HCT116 (cell line): ENCODE data around the gene FGF1. TPM values are rescaled to one million over a fixed set of nuclear protein-coding genes. Genes with fewer than 3 reads are reported as not detected.
A peak's percentile ranks its signal among the peaks of the same experiment; 100 is the strongest.

ENCODE experiments used
- ATAC-seq: fragments of 200-7000 bp; cut with Tn5 transposase; 2 replicates; pipeline ENCODE4 v1.9.1; 2020; ENCODE audit warnings: mild to moderate bottlenecking, moderate library complexity
- BruUV-seq: library from RNA; stranded (reverse); fragments of 400-500 nt; replicated peaks from 2 replicates; lab custom pipeline; 2021; lab: Mats Ljungman, UMichigan
- CTCF ChIA-PET: fragments of 300-600 bp; sonication (Branson Sonifier 250); formaldehyde crosslinking; loops from one replicate; lab custom pipeline; 2021; ENCODE audit warnings: antibody characterized with exemption; lab: Charles Lee
- POLR2A ChIA-PET: fragments of 300-600, 350-600 bp; sonication (Branson Sonifier 250); formaldehyde crosslinking; loops from one replicate; lab custom pipeline; 2021; ENCODE audit warnings: antibody characterized with exemption; lab: Charles Lee
- RAD21 ChIA-PET, 2 experiments: fragments of 300-600 bp; sonication (Branson Sonifier 250); formaldehyde crosslinking; loops; one replicate each; lab custom pipeline; 2023; ENCODE audit warnings: low total read pairs in 2 of 2; ENCODE audit not compliant: uncharacterized antibody in 2 of 2, unreplicated experiment in 2 of 2, low non-redundant PET in 1 of 2; lab: Charles Lee
- DNase-seq: peaks from one replicate; pipeline ENCODE4 v3.0.0-alpha.2; 2010; ENCODE audit warnings: low read depth, low spot score
- H2AFZ ChIP-seq: fragments of 200-600 bp; shearing (Covaris generic), sonication (generic); 2 replicates; pipeline ENCODE4 v1.6.1; 2017; ENCODE audit warnings: low read depth, mixed run types, mixed read lengths, antibody characterized with exemption, low read length; ENCODE audit not compliant: poor library complexity, severe bottlenecking
- H3K27ac ChIP-seq: 2 replicates; pipeline ENCODE4 v1.5.1; 2012; ENCODE audit warnings: low read depth, low read length
- H3K27me3 ChIP-seq: fragments of 200-600 bp; sonication (generic); 2 replicates; pipeline ENCODE4 v1.6.1; 2016; ENCODE audit warnings: mixed run types, low read length, mixed read lengths; ENCODE audit not compliant: insufficient read depth
- H3K36me3 ChIP-seq, 2 experiments: fragments of 200-500 bp in 1 of 2; fragments of 200-600 bp in 1 of 2; sonication (Bioruptor generic) in 1 of 2; sonication (generic) in 1 of 2; 2 replicates each; pipeline versions ENCODE4 v1.5.1 to v1.6.1; 2014 to 2016; ENCODE audit warnings: low read length in 2 of 2, inconsistent platforms in 1 of 2, mixed read lengths in 1 of 2, mixed run types in 1 of 2; ENCODE audit not compliant: insufficient read depth in 2 of 2, control insufficient read depth in 1 of 2
- H3K4me1 ChIP-seq, 2 experiments: fragments of 200-600 bp in 1 of 2; sonication (generic) in 1 of 2; 2 replicates each; pipeline versions ENCODE4 v1.5.1 to v1.6.1; 2012 to 2017; ENCODE audit warnings: low read length in 2 of 2, inconsistent platforms in 1 of 2, mild to moderate bottlenecking in 1 of 2, mixed read lengths in 1 of 2, mixed run types in 1 of 2, moderate library complexity in 1 of 2; ENCODE audit not compliant: insufficient read depth in 2 of 2, control insufficient read depth in 1 of 2
- H3K4me2 ChIP-seq: fragments of 200-600 bp; sonication (generic); 2 replicates; pipeline ENCODE4 v1.6.1; 2017; ENCODE audit warnings: mixed run types, low read length, mixed read lengths
- H3K4me3 ChIP-seq, 2 experiments: fragments of 200-600 bp in 1 of 2; sonication (generic) in 1 of 2; replicated peaks in 1 of 2; 2 replicates each; pipeline ENCODE4 v1.5.1; 2011 to 2016; ENCODE audit warnings: low read length in 2 of 2, control low read depth in 1 of 2, low read depth in 1 of 2, mild to moderate bottlenecking in 1 of 2, mixed read lengths in 1 of 2, mixed run types in 1 of 2
- H3K79me2 ChIP-seq: fragments of 200-600 bp; sonication (generic); 2 replicates; pipeline ENCODE4 v1.6.1; 2017; ENCODE audit warnings: mild to moderate bottlenecking, mixed run types, low read length, moderate library complexity, mixed read lengths; ENCODE audit not compliant: insufficient read depth
- H3K9ac ChIP-seq: fragments of 200-600 bp; sonication (generic); 2 replicates; pipeline ENCODE4 v1.6.1; 2016; ENCODE audit warnings: low read length, mixed read lengths
- H3K9me2 ChIP-seq: fragments of 200-600 bp; sonication (generic), shearing (Covaris generic); 2 replicates; pipeline ENCODE4 v1.6.1; 2017; ENCODE audit warnings: mixed run types, mild to moderate bottlenecking, moderate library complexity; ENCODE audit not compliant: insufficient read depth
- H3K9me3 ChIP-seq, 2 experiments: fragments of 200-500 bp in 1 of 2; fragments of 200-600 bp in 1 of 2; sonication (Bioruptor generic) in 1 of 2; sonication (generic) in 1 of 2; 2 replicates each; pipeline ENCODE4 v1.6.1; 2014 to 2017; ENCODE audit warnings: low read length in 2 of 2, mixed read lengths in 2 of 2, inconsistent platforms in 1 of 2, low read depth in 1 of 2, mild to moderate bottlenecking in 1 of 2, mixed run types in 1 of 2, moderate library complexity in 1 of 2; ENCODE audit not compliant: control insufficient read depth in 1 of 2, insufficient read depth in 1 of 2
- H4K20me1 ChIP-seq: fragments of 200-600 bp; sonication (generic), shearing (Covaris generic); 2 replicates; pipeline ENCODE4 v1.6.1; 2017; ENCODE audit warnings: mixed run types, mild to moderate bottlenecking, moderate library complexity; ENCODE audit not compliant: insufficient read depth
- ATF3 ChIP-seq: IDR thresholded peaks from 2 replicates; pipeline ENCODE4 v1.6.1; 2012
- CBX3 ChIP-seq: IDR thresholded peaks from 2 replicates; pipeline ENCODE4 v1.6.1; 2012; ENCODE audit warnings: low read depth
- CEBPB ChIP-seq: IDR thresholded peaks from 2 replicates; pipeline ENCODE4 v1.6.1; 2012; ENCODE audit warnings: low read depth
- EGR1 ChIP-seq: IDR thresholded peaks from 2 replicates; pipeline ENCODE4 v1.6.1; 2012; ENCODE audit warnings: low read depth
- POLR2A ChIP-seq: IDR thresholded peaks from 2 replicates; pipeline ENCODE4 v1.7.0; 2011; ENCODE audit warnings: borderline replicate concordance; ENCODE audit not compliant: insufficient read depth, insufficient read length; ENCODE audit errors: extremely low read depth
- POLR2AphosphoS5 ChIP-seq: IDR thresholded peaks from 2 replicates; pipeline ENCODE4 v1.6.1; 2011; ENCODE audit warnings: mild to moderate bottlenecking, low read depth, low read length, moderate library complexity
- RAD21 ChIP-seq: IDR thresholded peaks from 2 replicates; pipeline ENCODE4 v1.6.1; 2012; ENCODE audit warnings: low read depth, mild to moderate bottlenecking
- REST ChIP-seq: IDR thresholded peaks from 2 replicates; pipeline ENCODE4 v1.6.1; 2012; ENCODE audit warnings: low read depth
- SIN3A ChIP-seq: IDR thresholded peaks from 2 replicates; pipeline ENCODE4 v1.6.1; 2012; ENCODE audit warnings: low read depth
- SP1 ChIP-seq: IDR thresholded peaks from 2 replicates; pipeline ENCODE4 v1.6.1; 2012; ENCODE audit warnings: low read depth
- SRF ChIP-seq: IDR thresholded peaks from 2 replicates; pipeline ENCODE4 v1.6.1; 2012; ENCODE audit warnings: low read depth
- ZBTB33 ChIP-seq: IDR thresholded peaks from 2 replicates; pipeline ENCODE4 v1.6.1; 2011; ENCODE audit warnings: mild to moderate bottlenecking, low read length, moderate library complexity; ENCODE audit not compliant: insufficient replicate concordance; ENCODE audit errors: extremely low read depth
- ZFX ChIP-seq: fragments of 450-650 bp; IDR thresholded peaks from 2 replicates; pipeline ENCODE4 v1.6.1; 2017
- ZNF274 ChIP-seq: fragments of 200-500 bp; sonication (Bioruptor generic); IDR thresholded peaks from 2 replicates; pipeline ENCODE4 v1.6.1; 2014; ENCODE audit warnings: mild to moderate bottlenecking, low read depth, low read length, inconsistent platforms
- intact Hi-C: fragments of 100-400 bp; cut with micrococcal nuclease; formaldehyde crosslinking; loops from 2 replicates; pipeline ENCODE4 v1.10.0; 2022
- total RNA-seq: library from RNA; stranded (reverse); gene quantifications from one replicate; pipeline ENCODE4 v1.2.1, GENCODE V29; 2021; ENCODE audit not compliant: unreplicated experiment

The FGF1 gene
- total RNA-seq, 1 experiment from 2014 or later: not detected

DNA sequence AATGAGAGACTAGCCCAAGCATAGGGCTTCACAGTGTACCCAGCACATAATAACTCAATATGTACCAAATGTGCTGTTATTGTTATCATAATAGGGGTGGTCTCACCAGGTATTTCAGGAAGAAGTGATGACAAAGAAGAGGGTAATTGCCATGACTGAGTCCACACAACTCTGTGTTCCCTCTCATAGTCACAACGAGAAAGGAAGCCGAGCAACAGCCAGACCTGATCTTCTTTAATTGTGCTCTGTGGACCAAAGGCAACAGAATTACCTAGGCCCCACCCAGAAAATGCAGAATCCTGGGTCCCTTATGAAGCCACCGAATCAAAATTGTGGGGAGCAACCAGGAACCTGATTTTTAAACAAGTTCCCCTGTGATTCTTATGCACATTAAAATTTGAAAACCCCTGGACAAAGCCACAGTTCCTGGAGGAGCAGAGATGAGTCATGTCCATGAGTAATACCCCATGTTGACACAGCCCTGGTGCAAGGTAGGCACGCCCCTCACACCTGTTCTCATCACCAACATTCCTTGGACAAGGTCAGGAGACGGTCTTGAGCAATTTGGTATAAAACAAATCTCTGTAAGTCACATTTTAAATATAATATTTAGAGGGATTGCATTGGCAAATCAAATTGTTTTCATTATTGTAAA lies 5.2 kb downstream of the FGF1 start (continued):
- no peak for TF ChIP-seq ZBTB33
- peak; percentile 60 for TF ChIP-seq SRF

DNA sequence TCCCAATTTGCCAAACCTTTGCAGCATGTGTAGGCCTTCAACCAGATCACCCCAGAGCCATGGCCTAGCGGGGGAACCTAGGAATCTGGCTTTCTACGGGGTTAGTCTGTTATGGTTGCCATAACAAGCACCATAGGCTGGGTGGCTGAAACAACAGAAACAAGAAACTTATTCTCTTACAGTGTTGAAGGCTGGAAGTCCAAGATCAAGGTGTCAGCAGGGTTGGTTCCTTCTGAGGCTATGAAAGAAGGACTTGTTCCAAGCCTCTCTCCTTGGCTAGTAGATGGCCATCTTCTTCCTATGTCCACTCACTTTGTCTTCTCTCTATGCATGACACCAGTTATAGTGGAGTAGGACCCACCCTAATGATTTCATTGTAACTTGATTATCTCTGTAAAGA lies 6.1 kb downstream of the FGF1 start:
- no peaks in the 10 kb centered on the region for H3K36me3 ChIP-seq
- ChIA-PET POLR2A (no interaction called here), RAD21 (no interaction called here), CTCF (interaction anchor here (1.5 kb wide), 1 partner anchor 24 kb away, joined by 6 read pairs; no protein-coding TSS in a partner anchor)
- TF ChIP-seq CBX3 (0 out of 2 replicates have a peak, but pooled peaks have one; percentile 9), SIN3A (no peak)
- intact Hi-C loops: no loop called here
- no peak overlapping the region for H3K9ac ChIP-seq
- no peaks in the 10 kb centered on the region for H3K27me3 ChIP-seq
- no peak overlapping the region for H3K4me3 ChIP-seq
- no peak overlapping the region for H3K4me2 ChIP-seq
- no peak overlapping the region for H2AFZ ChIP-seq
- H3K27ac ChIP-seq: no peak overlapping the region
- peaks cover 12 to 22% of the 10 kb centered on the region in 2 experiments for H3K4me1 ChIP-seq
- no peaks in the 10 kb centered on the region for H3K79me2 ChIP-seq
- DNase-seq: no peak
- no peaks in the 10 kb centered on the region for H3K9me3 ChIP-seq
- H3K9me2 ChIP-seq: no peaks in the 10 kb centered on the region
- ATAC-seq: no peak
- no TSS peak for BruUV-seq
- no peaks in the 10 kb centered on the region for H4K20me1 ChIP-seq

GRCh38 chr5:142678529-142678928 lies 7.4 kb downstream of the FGF1 start:
- DNase-seq (no peak), ATAC-seq (no peak)
- Histone ChIP-seq H3K4me3 (no peak overlapping the region), H3K9ac (no peak overlapping the region), H3K4me1 (peaks cover 12 to 24% of the 10 kb centered on the region in 2 experiments), H3K9me3 (no peaks in the 10 kb centered on the region), H3K4me2 (no peak overlapping the region), H3K27me3 (no peaks in the 10 kb centered on the region), H3K27ac (no peak overlapping the region), H3K9me2 (no peaks in the 10 kb centered on the region), H4K20me1 (no peaks in the 10 kb centered on the region), H2AFZ (no peak overlapping the region), H3K79me2 (no peaks in the 10 kb centered on the region), H3K36me3 (no peaks in the 10 kb centered on the region)
- intact Hi-C loops: no loop called here
- POLR2A ChIA-PET: no interaction called here
- CTCF ChIA-PET: no interaction called here
- RAD21 ChIA-PET: no interaction called here
- BruUV-seq: no TSS peak
- TF ChIP-seq ZNF274: no peak
- no peak for TF ChIP-seq ATF3
- no peak for TF ChIP-seq SRF
- TF ChIP-seq POLR2A: no peak
- TF ChIP-seq EGR1: no peak
- no peak for TF ChIP-seq SIN3A
- TF ChIP-seq REST: no peak
- no peak for TF ChIP-seq POLR2AphosphoS5
- TF ChIP-seq SP1: no peak
- no peak for TF ChIP-seq RAD21
- no peak for TF ChIP-seq ZFX
- TF ChIP-seq CEBPB: no peak
